Measurements from ENCODE around the gene RPN2.

RPN2 gene

DNA sequence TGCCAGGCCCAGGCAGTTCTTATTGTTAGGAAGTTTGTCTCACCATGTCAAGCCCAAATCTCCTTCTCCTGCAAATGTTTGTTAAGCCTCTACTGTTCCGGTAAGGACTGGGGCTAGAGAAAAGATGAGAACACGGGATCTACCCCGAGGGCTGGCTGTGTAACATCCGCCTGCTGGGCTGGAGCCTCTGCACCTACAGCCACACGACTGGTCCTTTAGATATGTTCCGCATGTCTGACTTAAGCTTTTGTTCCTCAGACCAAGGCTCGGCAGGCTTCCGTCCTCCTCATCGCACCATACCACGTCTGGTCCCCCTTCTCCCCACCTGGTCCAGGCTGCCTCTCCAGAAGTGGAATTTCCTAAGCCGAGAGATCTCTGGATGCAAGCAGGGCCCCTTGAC, 79.9 kb downstream of the RPN2 start:
- DNase-seq (ENCODE audit: insufficient read length, low spot score) (no peak), FAIRE-seq (no peak)
- TF ChIP-seq, protein P1, sequence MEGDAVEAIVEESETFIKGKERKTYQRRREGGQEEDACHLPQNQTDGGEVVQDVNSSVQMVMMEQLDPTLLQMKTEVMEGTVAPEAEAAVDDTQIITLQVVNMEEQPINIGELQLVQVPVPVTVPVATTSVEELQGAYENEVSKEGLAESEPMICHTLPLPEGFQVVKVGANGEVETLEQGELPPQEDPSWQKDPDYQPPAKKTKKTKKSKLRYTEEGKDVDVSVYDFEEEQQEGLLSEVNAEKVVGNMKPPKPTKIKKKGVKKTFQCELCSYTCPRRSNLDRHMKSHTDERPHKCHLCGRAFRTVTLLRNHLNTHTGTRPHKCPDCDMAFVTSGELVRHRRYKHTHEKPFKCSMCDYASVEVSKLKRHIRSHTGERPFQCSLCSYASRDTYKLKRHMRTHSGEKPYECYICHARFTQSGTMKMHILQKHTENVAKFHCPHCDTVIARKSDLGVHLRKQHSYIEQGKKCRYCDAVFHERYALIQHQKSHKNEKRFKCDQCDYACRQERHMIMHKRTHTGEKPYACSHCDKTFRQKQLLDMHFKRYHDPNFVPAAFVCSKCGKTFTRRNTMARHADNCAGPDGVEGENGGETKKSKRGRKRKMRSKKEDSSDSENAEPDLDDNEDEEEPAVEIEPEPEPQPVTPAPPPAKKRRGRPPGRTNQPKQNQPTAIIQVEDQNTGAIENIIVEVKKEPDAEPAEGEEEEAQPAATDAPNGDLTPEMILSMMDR (IDR thresholded peaks at IDR 0.05; ENCODE audit: insufficient read depth, missing control alignments): no peak

DNA sequence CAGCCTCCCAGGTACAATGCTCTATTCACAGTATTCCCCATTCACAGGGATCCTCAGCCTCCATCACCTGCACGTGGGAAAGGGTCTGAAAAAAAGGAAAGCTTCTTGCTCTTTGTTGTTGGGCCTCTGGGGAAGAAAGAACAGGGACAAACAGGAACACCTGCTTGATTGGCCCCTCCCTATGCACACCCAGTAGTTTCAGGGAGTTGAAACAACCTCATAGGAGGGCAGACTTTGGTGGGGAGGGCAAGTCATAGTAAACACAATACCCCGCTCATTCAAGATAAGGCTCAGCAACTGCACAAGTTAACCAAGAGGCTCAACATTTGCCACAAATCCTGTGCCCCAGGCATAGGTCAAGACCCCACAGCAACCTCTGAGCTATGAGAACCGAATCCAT, 80.7 kb downstream of the RPN2 start:
- TF ChIP-seq, protein P1 (IDR thresholded peaks at IDR 0.05; ENCODE audit: insufficient read depth, missing control alignments): no peak
- FAIRE-seq: no peak
- no peak for DNase-seq (ENCODE audit: insufficient read length, low spot score)

DNA sequence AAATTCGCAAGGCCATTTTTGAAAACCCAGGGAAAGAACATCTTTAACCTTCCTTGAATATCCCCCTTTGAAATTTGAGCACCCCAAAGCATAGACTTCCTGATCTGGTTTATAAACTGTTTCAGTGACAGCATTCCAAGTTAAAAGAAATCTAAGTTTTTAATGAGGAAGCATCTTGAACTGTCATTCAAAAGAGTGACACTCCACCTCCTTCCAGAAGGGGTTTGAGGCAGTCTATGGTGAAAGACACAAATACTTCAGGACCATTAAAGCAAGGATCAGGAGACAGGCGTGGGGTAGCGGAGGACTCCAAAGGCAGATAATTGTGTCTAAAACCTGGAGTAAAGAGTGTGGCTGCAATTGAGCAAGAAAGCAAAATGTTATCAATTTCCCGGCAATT, 81.8 kb downstream of the RPN2 start:
- FAIRE-seq: no peak
- TF ChIP-seq, protein P1 (IDR thresholded peaks at IDR 0.05; ENCODE audit: insufficient read depth, missing control alignments): no peak

DNA sequence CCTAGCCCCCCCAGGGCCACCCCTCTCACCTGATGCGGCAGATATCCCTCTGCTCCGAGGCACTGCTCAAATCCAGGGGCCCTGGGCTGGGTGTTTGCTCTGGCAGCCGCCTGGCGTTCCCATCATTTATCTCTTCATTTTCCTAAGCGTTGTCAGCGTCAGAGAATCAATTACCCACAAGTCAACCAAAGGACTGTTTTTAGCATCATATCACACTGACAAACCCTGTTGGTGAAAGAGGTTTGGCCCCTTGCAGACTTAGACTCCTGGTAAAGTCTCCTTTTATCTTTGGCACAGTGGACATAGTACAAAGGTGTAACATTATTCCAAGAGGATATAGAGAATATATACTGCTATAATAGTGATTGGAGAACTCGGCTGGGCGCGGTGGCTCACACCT, 82.6 kb downstream of the RPN2 start, which contains the start of gene GHRH:
Gene GHRH (minus strand): TSS at position 101 of the 400 bp plus-strand sequence. CDS start 4,925 bp downstream, outside the sequence.
- TF ChIP-seq, protein P1 (IDR thresholded peaks at IDR 0.05; ENCODE audit: insufficient read depth, missing control alignments): no peak
- DNase-seq (ENCODE audit: insufficient read length, low spot score) (no peak), FAIRE-seq (no peak)

More for the DNA sequence above, 81.8 kb downstream of the RPN2 start:
- no peak for DNase-seq (ENCODE audit: insufficient read length, low spot score)

DNA sequence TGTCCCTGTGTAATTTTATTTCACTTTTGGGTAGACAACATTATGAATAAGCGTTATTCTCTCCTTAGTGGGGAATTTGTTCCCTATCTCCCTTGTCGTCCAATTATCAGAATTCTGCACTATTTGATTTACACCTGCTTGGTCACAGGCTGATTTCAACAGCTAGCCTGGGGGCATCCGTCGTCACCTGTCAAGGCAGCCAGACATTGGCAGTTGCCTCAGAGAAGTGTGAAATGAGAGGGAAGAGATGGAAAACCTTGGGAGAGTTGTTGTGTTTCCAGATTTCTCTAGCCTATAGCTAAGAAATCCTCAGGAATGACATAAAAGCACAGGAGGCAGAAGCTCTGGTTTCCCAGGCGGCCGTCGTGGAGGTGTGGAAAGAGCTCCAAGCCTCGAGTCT, 83.4 kb downstream of the RPN2 start:
- DNase-seq (ENCODE audit: insufficient read length, low spot score): no peak
- TF ChIP-seq, protein P1 (IDR thresholded peaks at IDR 0.05; ENCODE audit: insufficient read depth, missing control alignments): no peak
- FAIRE-seq: no peak

DNA sequence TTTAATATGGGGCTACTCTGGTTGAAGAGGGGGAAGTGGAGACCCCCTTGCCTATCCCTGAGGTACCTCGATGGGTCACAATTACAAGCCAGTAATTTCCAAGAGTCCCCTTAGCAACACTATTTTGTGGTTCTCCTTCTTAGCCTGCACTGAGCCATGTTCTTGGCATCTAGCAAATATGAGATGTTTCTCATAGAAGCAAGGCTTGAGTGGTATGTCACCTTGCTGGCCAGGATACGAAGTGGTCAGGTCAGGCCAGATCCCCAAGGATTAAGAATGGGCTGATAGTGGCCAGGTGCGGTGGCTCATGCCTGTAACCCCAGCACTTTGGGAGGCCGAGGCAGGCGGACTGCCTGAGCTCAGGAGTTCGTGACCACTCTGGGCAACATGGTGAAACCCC, 84.6 kb downstream of the RPN2 start:
- FAIRE-seq: no peak

DNA sequence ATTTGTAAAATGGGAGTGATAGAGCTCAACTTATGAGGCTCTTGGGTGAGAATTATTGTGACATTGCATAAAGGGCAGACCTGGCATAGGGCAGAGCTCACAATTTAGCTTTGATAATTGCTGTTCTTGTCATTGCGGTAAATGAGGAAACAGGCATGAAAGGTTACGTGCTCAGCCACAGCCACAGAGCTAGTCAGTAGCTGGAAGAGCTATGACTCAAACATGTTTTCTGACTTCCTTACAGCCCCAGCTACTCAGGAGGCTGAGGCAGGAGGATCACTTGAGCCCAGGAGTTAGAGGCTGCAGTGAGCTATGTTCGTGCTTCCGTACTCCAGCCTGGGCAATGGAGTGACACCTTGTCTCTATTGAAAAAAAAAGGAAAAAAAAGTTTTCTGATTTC, 86.0 kb downstream of the RPN2 start:
- no peak for DNase-seq (ENCODE audit: insufficient read length, low spot score)
- FAIRE-seq: no peak

More for the DNA sequence above, 84.6 kb downstream of the RPN2 start:
- DNase-seq (ENCODE audit: insufficient read length, low spot score): no peak
- TF ChIP-seq, protein P1 (IDR thresholded peaks at IDR 0.05; ENCODE audit: insufficient read depth, missing control alignments): no peak

More for the DNA sequence above, 86.0 kb downstream of the RPN2 start:
- TF ChIP-seq, protein P1 (IDR thresholded peaks at IDR 0.05; ENCODE audit: insufficient read depth, missing control alignments): no peak

Data from D721Med (cell line).